Gastroesophageal sphincter (tissue), 3 donors: ENCODE data around the gene DEPDC1.

Source experiments
- CTCF ChIP-seq, 4 experiments: fragments of 200-600 bp in 2 of 4; fragments of 450-650 bp in 2 of 4; sonication (generic) in 1 of 4; IDR thresholded peaks; one replicate each; pipeline ENCODE4 v1.5.1; 2017 to 2019; ENCODE audit warnings: antibody characterized with exemption in 4 of 4, mild to moderate bottlenecking in 2 of 4, moderate library complexity in 2 of 4
- EP300 ChIP-seq: sonication (generic); formaldehyde crosslinking; IDR thresholded peaks from one replicate; pipeline ENCODE4 v1.6.1; 2017; ENCODE audit warnings: antibody characterized with exemption, mild to moderate bottlenecking
- POLR2A ChIP-seq, 2 donors: fragments of 450-650 bp; IDR thresholded peaks; one replicate each; pipeline ENCODE4 v1.6.1; 2017; ENCODE audit warnings: antibody characterized with exemption in 2 of 2, mild to moderate bottlenecking in 2 of 2, moderate library complexity in 1 of 2
- POLR2AphosphoS5 ChIP-seq: sonication (generic); formaldehyde crosslinking; IDR thresholded peaks from one replicate; pipeline ENCODE4 v1.6.1; 2017; ENCODE audit warnings: antibody characterized with exemption

GRCh38 chr1:68445709-68446108 is 51.2 kb downstream of the DEPDC1 start:
- TF ChIP-seq CTCF (IDR thresholded peaks at IDR 0.05) (no peak), POLR2AphosphoS5 (no peak), POLR2A (IDR thresholded peaks at IDR 0.05) (no peak), EP300 (no peak)
